Activated T-cell treated with anti-CD3 and anti-CD28 coated beads, Interleukin-2, amount 50 U/mL, for 4 hours (primary cell): ENCODE measurements around the gene CDH24. TPM values are rescaled to one million over a fixed set of nuclear protein-coding genes. Genes with fewer than 3 reads are reported as not detected.
"Not testable (repeated sequence)": the region's sequence is repeated elsewhere in the genome, so short reads cannot be mapped to it uniquely, and the experiment has no call there.

Experiments used
- ATAC-seq, 2 donors: fragments of 200-7000 bp; cut with Tn5 transposase; one replicate each; pipeline ENCODE4 v1.10.0; 2021
- DNase-seq: peaks from one replicate; pipeline ENCODE4 v3.0.0-alpha.2; 2020
- H3K27me3 Mint-ChIP-seq: one replicate; pipeline ENCODE4 v1.8.0; 2021; ENCODE audit warnings: low read depth, mixed read lengths
- H3K36me3 Mint-ChIP-seq: one replicate; pipeline ENCODE4 v1.8.0; 2022; ENCODE audit warnings: mixed read lengths; ENCODE audit not compliant: insufficient read depth
- H3K4me1 Mint-ChIP-seq: one replicate; pipeline ENCODE4 v1.8.0; 2021; ENCODE audit warnings: low read depth, mixed read lengths
- H3K4me3 Mint-ChIP-seq: one replicate; pipeline ENCODE4 v1.8.0; 2021; ENCODE audit warnings: mild to moderate bottlenecking, moderate library complexity, mixed read lengths
- H3K9me3 Mint-ChIP-seq: one replicate; pipeline ENCODE4 v1.8.0; 2021; ENCODE audit warnings: mixed read lengths
- total RNA-seq, 3 donors: library from RNA; stranded (reverse); gene quantifications; one replicate each; pipeline ENCODE4 v1.2.1, GENCODE V29; 2021

The CDH24 gene
- total RNA-seq, 3 donors from 2014 or later = 0.51 to 0.87 (median 0.65) TPM

- Mint-ChIP-seq H3K4me3 (peak overlapping the region; percentile 36), H3K27me3 (no peaks in the 10 kb centered on the region), H3K4me1 (peaks cover 8% of the 10 kb centered on the region), H3K36me3 (no peaks in the 10 kb centered on the region), H3K9me3 (no peaks in the 10 kb centered on the region)
- no peak for DNase-seq
- no peak for ATAC-seq
Observed at GRCh38 chr14:23015618-23016017, 41.7 kb downstream of the CDH24 start.

GRCh38 chr14:23013749-23014054 is 43.6 kb downstream of the CDH24 start:
- H3K4me3 Mint-ChIP-seq, H3K36me3 Mint-ChIP-seq, ATAC-seq, DNase-seq, H3K27me3 Mint-ChIP-seq, H3K9me3 Mint-ChIP-seq: not testable (repeated sequence)
- peaks cover 21% of the 10 kb centered on the region for H3K4me1 Mint-ChIP-seq

GRCh38 chr14:23013054-23013748 is 44.1 kb downstream of the CDH24 start:
- Mint-ChIP-seq H3K9me3 (no peaks in the 10 kb centered on the region), H3K4me3 (no peak overlapping the region), H3K4me1 (peaks cover 25% of the 10 kb centered on the region), H3K27me3 (no peaks in the 10 kb centered on the region), H3K36me3 (no peaks in the 10 kb centered on the region)
- ATAC-seq (no peak), DNase-seq (no peak)

GRCh38 chr14:23009939-23010726 is 47.2 kb downstream of the CDH24 start, which contains the start of gene C14orf93:
Gene C14orf93 (minus strand): TSS chr14:23010143. CDS start chr14:22999023, 11,120 bp downstream.
- Mint-ChIP-seq H3K36me3 (no peaks in the 10 kb centered on the region), H3K9me3 (no peaks in the 10 kb centered on the region), H3K4me1 (peaks cover 42% of the 10 kb centered on the region), H3K4me3 (peak within 1 kb of the TSS; percentile 93), H3K27me3 (no peaks in the 10 kb centered on the region)
- ATAC-seq = peak; percentile 44 to 49
- peak; percentile 71 for DNase-seq

- H3K4me1 Mint-ChIP-seq = peaks cover 45% of the 10 kb centered on the region
- no peaks in the 10 kb centered on the region for H3K27me3 Mint-ChIP-seq
- H3K9me3 Mint-ChIP-seq = no peaks in the 10 kb centered on the region
- H3K36me3 Mint-ChIP-seq = no peaks in the 10 kb centered on the region
- no peak for ATAC-seq
- DNase-seq = no peak
- H3K4me3 Mint-ChIP-seq = peak overlapping the region; percentile 93
Observed at GRCh38 chr14:23009483-23009938, 47.8 kb downstream of the CDH24 start.

GRCh38 chr14:23008831-23009230 is 48.5 kb downstream of the CDH24 start:
- ATAC-seq = no peak
- Mint-ChIP-seq H3K27me3 (no peaks in the 10 kb centered on the region), H3K9me3 (no peaks in the 10 kb centered on the region), H3K4me3 (peak overlapping the region; percentile 93), H3K4me1 (peaks cover 45% of the 10 kb centered on the region), H3K36me3 (no peaks in the 10 kb centered on the region)
- no peak for DNase-seq

- H3K4me1 Mint-ChIP-seq = peaks cover 45% of the 10 kb centered on the region
- ATAC-seq = peak; percentile 98 to 99
- H3K4me3 Mint-ChIP-seq = peak overlapping the region; percentile 96
Observed at GRCh38 chr14:23006544-23007419, 50.5 kb downstream of the CDH24 start.

GRCh38 chr14:23006188-23006534 is 51.2 kb downstream of the CDH24 start:
- Mint-ChIP-seq H3K27me3 (no peaks in the 10 kb centered on the region), H3K4me1 (peaks cover 43% of the 10 kb centered on the region), H3K36me3 (no peaks in the 10 kb centered on the region), H3K9me3 (no peaks in the 10 kb centered on the region), H3K4me3 (peak overlapping the region; percentile 96)
- DNase-seq = no peak
- ATAC-seq = no peak

More at GRCh38 chr14:23006544-23007419, 50.5 kb downstream of the CDH24 start:
- peak; percentile 96 for DNase-seq
- H3K36me3 Mint-ChIP-seq = no peaks in the 10 kb centered on the region
- H3K9me3 Mint-ChIP-seq = no peaks in the 10 kb centered on the region
- H3K27me3 Mint-ChIP-seq = no peaks in the 10 kb centered on the region

GRCh38 chr14:23005451-23006187 is 51.7 kb downstream of the CDH24 start:
- no peak for ATAC-seq
- no peaks in the 10 kb centered on the region for H3K36me3 Mint-ChIP-seq

GRCh38 chr14:23004274-23004673 is 53.0 kb downstream of the CDH24 start:
- H3K4me1 Mint-ChIP-seq = peaks cover 33% of the 10 kb centered on the region
- not testable (repeated sequence) for ATAC-seq, H3K36me3 Mint-ChIP-seq, H3K4me3 Mint-ChIP-seq, H3K27me3 Mint-ChIP-seq, DNase-seq, H3K9me3 Mint-ChIP-seq

More at GRCh38 chr14:23005451-23006187, 51.7 kb downstream of the CDH24 start:
- Mint-ChIP-seq H3K27me3 (no peaks in the 10 kb centered on the region), H3K4me3 (peak overlapping the region; percentile 96), H3K9me3 (no peaks in the 10 kb centered on the region), H3K4me1 (peaks cover 42% of the 10 kb centered on the region)
- no peak for DNase-seq

- H3K4me1 Mint-ChIP-seq = peaks cover 23% of the 10 kb centered on the region
- no peaks in the 10 kb centered on the region for H3K36me3 Mint-ChIP-seq
- DNase-seq = no peak
- no peaks in the 10 kb centered on the region for H3K27me3 Mint-ChIP-seq
- no peak for ATAC-seq
- no peak overlapping the region for H3K4me3 Mint-ChIP-seq
- H3K9me3 Mint-ChIP-seq = no peaks in the 10 kb centered on the region
Observed at GRCh38 chr14:23002592-23002991, 54.7 kb downstream of the CDH24 start.

GRCh38 chr14:23000860-23001259 is 56.5 kb downstream of the CDH24 start:
- ATAC-seq = no peak
- H3K36me3 Mint-ChIP-seq = no peaks in the 10 kb centered on the region
- no peaks in the 10 kb centered on the region for H3K27me3 Mint-ChIP-seq
- no peak overlapping the region for H3K4me3 Mint-ChIP-seq
- DNase-seq = no peak
- H3K9me3 Mint-ChIP-seq = no peaks in the 10 kb centered on the region
- H3K4me1 Mint-ChIP-seq = peaks cover 6% of the 10 kb centered on the region

GRCh38 chr14:22998329-22999012 is 58.8 kb downstream of the CDH24 start:
- no peak overlapping the region for H3K4me3 Mint-ChIP-seq
- H3K9me3 Mint-ChIP-seq = no peaks in the 10 kb centered on the region
- ATAC-seq = no peak
- H3K27me3 Mint-ChIP-seq = no peaks in the 10 kb centered on the region
- no peaks in the 10 kb centered on the region for H3K4me1 Mint-ChIP-seq
- DNase-seq = no peak
- no peaks in the 10 kb centered on the region for H3K36me3 Mint-ChIP-seq
